Neuronal stem cell (in vitro differentiated cells): ENCODE results near the gene HS3ST3A1.

Source experiments
- DNase-seq: peaks from one replicate; pipeline ENCODE4 v3.0.0-alpha.2; 2013; ENCODE audit warnings: low spot score
- H2AFZ ChIP-seq: one replicate; pipeline ENCODE4 v1.6.1; 2013; ENCODE audit warnings: mild to moderate bottlenecking, low read length, inconsistent platforms
- H2AK5ac ChIP-seq: 2 replicates; pipeline ENCODE4 v1.6.1; 2013; ENCODE audit warnings: low read depth, mild to moderate bottlenecking, inconsistent platforms, low read length, moderate library complexity, mixed read lengths
- H2BK120ac ChIP-seq: 2 replicates; pipeline ENCODE4 v1.6.1; 2013; ENCODE audit warnings: low read depth, mild to moderate bottlenecking, inconsistent platforms, low read length, moderate library complexity, mixed read lengths
- H2BK12ac ChIP-seq: one replicate; pipeline ENCODE4 v1.6.1; 2013; ENCODE audit warnings: low read length, inconsistent platforms
- H2BK15ac ChIP-seq: 2 replicates; pipeline ENCODE4 v1.6.1; 2013; ENCODE audit warnings: mild to moderate bottlenecking, low read length, inconsistent platforms, mixed read lengths
- H2BK5ac ChIP-seq: one replicate; pipeline ENCODE4 v1.6.1; 2013; ENCODE audit warnings: inconsistent platforms, mild to moderate bottlenecking, low read length, moderate library complexity
- H3K14ac ChIP-seq: one replicate; pipeline ENCODE4 v1.6.1; 2013; ENCODE audit warnings: low read length, inconsistent platforms
- H3K18ac ChIP-seq: 2 replicates; pipeline ENCODE4 v1.6.1; 2013; ENCODE audit warnings: low read length, inconsistent platforms
- H3K23ac ChIP-seq: 2 replicates; pipeline ENCODE4 v1.6.1; 2013; ENCODE audit warnings: low read depth, mild to moderate bottlenecking, mixed read lengths, low read length, inconsistent platforms; ENCODE audit not compliant: poor library complexity
- H3K27ac ChIP-seq: replicated peaks from 3 replicates; pipeline ENCODE4 v1.5.1; 2013; ENCODE audit warnings: low read length, inconsistent platforms
- H3K27me3 ChIP-seq, 3 experiments: 2 replicates each; pipeline ENCODE4 v1.6.1; 2013; ENCODE audit warnings: low read length in 3 of 3, mild to moderate bottlenecking in 2 of 3, inconsistent platforms in 1 of 3, low read depth in 1 of 3, mixed read lengths in 1 of 3, moderate library complexity in 1 of 3; ENCODE audit not compliant: control insufficient read depth in 3 of 3, insufficient read depth in 3 of 3
- H3K36me3 ChIP-seq, 2 donors: replicated peaks in 1 of 2; 2 replicates each; pipeline ENCODE4 v1.6.1; 2013; ENCODE audit warnings: low read length in 2 of 2; ENCODE audit not compliant: control insufficient read depth in 2 of 2, insufficient read depth in 2 of 2
- H3K4ac ChIP-seq: 2 replicates; pipeline ENCODE4 v1.6.1; 2013; ENCODE audit warnings: inconsistent platforms, mild to moderate bottlenecking, low read length, moderate library complexity
- H3K4me1 ChIP-seq, 2 donors: 1 replicate in 1 of 2; 2 replicates in 1 of 2; pipeline ENCODE4 v1.6.1; 2013; ENCODE audit warnings: low read length in 2 of 2, low read depth in 1 of 2; ENCODE audit not compliant: control insufficient read depth in 2 of 2, insufficient read depth in 1 of 2
- H3K4me2 ChIP-seq: one replicate; pipeline ENCODE4 v1.6.1; 2013; ENCODE audit warnings: mild to moderate bottlenecking, low read length, inconsistent platforms; ENCODE audit not compliant: insufficient read depth, poor library complexity, severe bottlenecking
- H3K4me3 ChIP-seq, 2 donors: 2 replicates each; pipeline ENCODE4 v1.5.1; 2013; ENCODE audit warnings: low read length in 2 of 2, mild to moderate bottlenecking in 2 of 2, inconsistent platforms in 1 of 2, moderate library complexity in 1 of 2
- H3K79me1 ChIP-seq: one replicate; pipeline ENCODE4 v1.6.1; 2013; ENCODE audit warnings: low read depth, mild to moderate bottlenecking, inconsistent platforms, low read length, moderate library complexity
- H3K9ac ChIP-seq: one replicate; pipeline ENCODE4 v1.6.1; 2013; ENCODE audit warnings: mild to moderate bottlenecking, low read depth, low read length, inconsistent platforms; ENCODE audit not compliant: poor library complexity
- H3K9me3 ChIP-seq, 2 donors: replicated peaks in 1 of 2; 2 replicates each; pipeline versions ENCODE3 to v1.6.1; 2013; ENCODE audit warnings: low read length in 2 of 2, mild to moderate bottlenecking in 2 of 2, inconsistent platforms in 1 of 2, low read depth in 1 of 2, mixed read lengths in 1 of 2, moderate library complexity in 1 of 2; ENCODE audit not compliant: control insufficient read depth in 2 of 2, insufficient read depth in 1 of 2
- H4K8ac ChIP-seq: one replicate; pipeline ENCODE4 v1.6.1; 2013; ENCODE audit warnings: low read depth, mild to moderate bottlenecking, inconsistent platforms, low read length, moderate library complexity
- H4K91ac ChIP-seq: one replicate; pipeline ENCODE4 v1.6.1; 2013; ENCODE audit warnings: low read length, low read depth, mild to moderate bottlenecking, inconsistent platforms; ENCODE audit not compliant: poor library complexity
- WGBS, 2 donors: extraction: QIAGEN DNeasy Blood & Tissue Kit; methylation state at CpG; one replicate each; pipeline ENCODE4 v1.1.7; 2013; ENCODE audit warnings: missing lambda C conversion rate in 2 of 2, mixed read lengths in 1 of 2; ENCODE audit not compliant: insufficient read length in 2 of 2, insufficient replicate concordance in 1 of 2; ENCODE audit errors: extremely low coverage in 2 of 2; 5-methylcytosine and 5-hydroxymethylcytosine counted together

The HS3ST3A1 gene

GRCh38 chr17:13477180-13477611 lies 124.5 kb downstream of the HS3ST3A1 start:
- Histone ChIP-seq H3K18ac (no peak overlapping the region), H2AFZ (no peak overlapping the region), H2AK5ac (no peak overlapping the region), H3K36me3 (no peaks in the 10 kb centered on the region), H2BK5ac (no peak overlapping the region), H2BK12ac (no peak overlapping the region), H3K14ac (no peak overlapping the region), H3K9ac (no peak overlapping the region), H2BK15ac (no peak overlapping the region), H3K4me1 (no peaks in the 10 kb centered on the region), H4K8ac (no peak overlapping the region), H3K79me1 (no peaks in the 10 kb centered on the region), H4K91ac (no peak overlapping the region), H2BK120ac (no peak overlapping the region), H3K4ac (no peak overlapping the region), H3K27me3 (no peaks in the 10 kb centered on the region), H3K4me2 (no peak overlapping the region), H3K27ac (no peak overlapping the region), H3K4me3 (no peak overlapping the region), H3K23ac (no peak overlapping the region), H3K9me3 (peaks cover 8 to 15% of the 10 kb centered on the region in 2 donors)
- DNase-seq: no peak

GRCh38 chr17:13476720-13477119 lies 125.0 kb downstream of the HS3ST3A1 start:
- H3K9ac ChIP-seq: no peak overlapping the region
- DNase-seq: no peak

GRCh38 chr17:13475574-13476223 lies 126.0 kb downstream of the HS3ST3A1 start:
- no peak overlapping the region for H3K4me3 ChIP-seq
- no peak overlapping the region for H3K14ac ChIP-seq
- no peak overlapping the region for H3K23ac ChIP-seq
- no peak overlapping the region for H2BK15ac ChIP-seq
- H4K8ac ChIP-seq: no peak overlapping the region
- H3K18ac ChIP-seq: no peak overlapping the region
- H2AK5ac ChIP-seq: no peak overlapping the region
- H3K36me3 ChIP-seq: no peaks in the 10 kb centered on the region
- no peaks in the 10 kb centered on the region for H3K27me3 ChIP-seq
- no peak overlapping the region for H4K91ac ChIP-seq
- H3K4me2 ChIP-seq: no peak overlapping the region
- no peak overlapping the region for H2BK120ac ChIP-seq
- no peak overlapping the region for H2BK5ac ChIP-seq
- H2BK12ac ChIP-seq: no peak overlapping the region
- H3K4ac ChIP-seq: no peak overlapping the region
- peaks cover 1 to 4% of the 10 kb centered on the region in 2 donors for H3K9me3 ChIP-seq
- no peak overlapping the region for H2AFZ ChIP-seq
- WGBS, 2 donors: no CpG with 5 or more reads among the region's 2 CpGs
- H3K9ac ChIP-seq: no peak overlapping the region
- no peak for DNase-seq
- no peaks in the 10 kb centered on the region for H3K4me1 ChIP-seq
- no peak overlapping the region for H3K27ac ChIP-seq
- H3K79me1 ChIP-seq: no peaks in the 10 kb centered on the region

More at GRCh38 chr17:13476720-13477119, 125.0 kb downstream of the HS3ST3A1 start:
- Histone ChIP-seq H3K4me1 (no peaks in the 10 kb centered on the region), H2BK12ac (no peak overlapping the region), H3K36me3 (no peaks in the 10 kb centered on the region), H2BK5ac (no peak overlapping the region), H3K4me3 (no peak overlapping the region), H3K4ac (no peak overlapping the region), H3K23ac (no peak overlapping the region), H2BK120ac (no peak overlapping the region), H2AFZ (no peak overlapping the region), H3K18ac (no peak overlapping the region), H4K91ac (no peak overlapping the region), H3K79me1 (no peaks in the 10 kb centered on the region), H3K27me3 (no peaks in the 10 kb centered on the region), H2AK5ac (no peak overlapping the region), H2BK15ac (no peak overlapping the region), H3K27ac (no peak overlapping the region), H3K4me2 (no peak overlapping the region), H4K8ac (no peak overlapping the region), H3K9me3 (peaks cover 7 to 14% of the 10 kb centered on the region in 2 donors), H3K14ac (no peak overlapping the region)
- no CpG with 5 or more reads among the region's 1 CpG for WGBS, 2 donors

GRCh38 chr17:13474073-13474800 lies 127.5 kb downstream of the HS3ST3A1 start:
- Histone ChIP-seq H3K79me1 (no peaks in the 10 kb centered on the region), H3K27ac (no peak overlapping the region), H4K91ac (no peak overlapping the region), H2BK120ac (no peak overlapping the region), H3K4me3 (no peak overlapping the region), H3K4ac (no peak overlapping the region), H3K27me3 (no peaks in the 10 kb centered on the region), H3K14ac (no peak overlapping the region), H2AFZ (no peak overlapping the region), H4K8ac (no peak overlapping the region), H2BK5ac (no peak overlapping the region), H2BK12ac (no peak overlapping the region), H3K9me3 (no peaks in the 10 kb centered on the region), H3K9ac (no peak overlapping the region), H3K4me2 (no peak overlapping the region), H3K18ac (peak overlapping the region; percentile 21), H3K23ac (no peak overlapping the region), H3K4me1 (no peaks in the 10 kb centered on the region), H2BK15ac (no peak overlapping the region), H3K36me3 (no peaks in the 10 kb centered on the region), H2AK5ac (no peak overlapping the region)
- no CpG with 5 or more reads among the region's 10 CpGs for WGBS, 2 donors
- DNase-seq: no peak
